KOPT-K1 (cell line): Measurements from ENCODE around the gene TPSD1.
"Not testable (repeated sequence)": the region's sequence is repeated elsewhere in the genome, so short reads cannot be mapped to it uniquely, and the experiment has no call there.

Experiments
- H3K27ac ChIP-seq: fragments of 200-600 bp; sonication (generic); 2 replicates; pipeline ENCODE4 v1.5.1; 2016; ENCODE audit warnings: antibody characterized with exemption, mild to moderate bottlenecking, low read depth, low read length; ENCODE audit not compliant: poor library complexity, severe bottlenecking
- H3K36me3 ChIP-seq: fragments of 200-600 bp; sonication (generic); 2 replicates; pipeline ENCODE4 v1.5.1; 2017; ENCODE audit warnings: antibody characterized with exemption, mild to moderate bottlenecking, low read length, moderate library complexity; ENCODE audit not compliant: insufficient read depth
- H3K9me3 ChIP-seq: fragments of 200-600 bp; sonication (generic); 2 replicates; pipeline ENCODE4 v1.5.1; 2017; ENCODE audit warnings: antibody characterized with exemption, low read length, mild to moderate bottlenecking; ENCODE audit not compliant: insufficient read depth, poor library complexity, severe bottlenecking

Gene TPSD1

GRCh38 chr16:1217526-1217925, 38.3 kb upstream of the TPSD1 start:
- H3K9me3 ChIP-seq = no peaks in the 10 kb centered on the region
- no peaks in the 10 kb centered on the region for H3K36me3 ChIP-seq
- no peak overlapping the region for H3K27ac ChIP-seq

- no peaks in the 10 kb centered on the region for H3K9me3 ChIP-seq
- H3K36me3 ChIP-seq = no peaks in the 10 kb centered on the region
- no peak overlapping the region for H3K27ac ChIP-seq
Observed at GRCh38 chr16:1218061-1218929, 37.6 kb upstream of the TPSD1 start.

GRCh38 chr16:1218930-1219611, 36.8 kb upstream of the TPSD1 start:
- H3K27ac ChIP-seq = no peak overlapping the region
- no peaks in the 10 kb centered on the region for H3K36me3 ChIP-seq
- no peaks in the 10 kb centered on the region for H3K9me3 ChIP-seq

- no peaks in the 10 kb centered on the region for H3K36me3 ChIP-seq
- H3K9me3 ChIP-seq = no peaks in the 10 kb centered on the region
- no peak overlapping the region for H3K27ac ChIP-seq
Observed at GRCh38 chr16:1220098-1220728, 35.7 kb upstream of the TPSD1 start.

- H3K36me3 ChIP-seq = no peaks in the 10 kb centered on the region
- no peaks in the 10 kb centered on the region for H3K9me3 ChIP-seq
- no peak overlapping the region for H3K27ac ChIP-seq
Observed at GRCh38 chr16:1220841-1221627, 34.8 kb upstream of the TPSD1 start.

- no peaks in the 10 kb centered on the region for H3K9me3 ChIP-seq
- H3K36me3 ChIP-seq = no peaks in the 10 kb centered on the region
- H3K27ac ChIP-seq = no peak overlapping the region
Observed at GRCh38 chr16:1221628-1222552, 34.0 kb upstream of the TPSD1 start.

GRCh38 chr16:1222553-1223354, 33.1 kb upstream of the TPSD1 start:
- Histone ChIP-seq H3K9me3 (no peaks in the 10 kb centered on the region), H3K36me3 (no peaks in the 10 kb centered on the region), H3K27ac (no peak overlapping the region)

GRCh38 chr16:1223355-1224214, 32.3 kb upstream of the TPSD1 start:
- H3K27ac ChIP-seq = no peak overlapping the region
- H3K36me3 ChIP-seq = no peaks in the 10 kb centered on the region
- no peaks in the 10 kb centered on the region for H3K9me3 ChIP-seq

- H3K27ac ChIP-seq = no peak overlapping the region
Observed at GRCh38 chr16:1224558-1224957, 31.3 kb upstream of the TPSD1 start.

GRCh38 chr16:1225051-1225451, 30.8 kb upstream of the TPSD1 start, which contains the start of gene TPSG1:
Gene TPSG1 (minus strand): TSS chr16:1225268. CDS start chr16:1225252, 16 bp downstream.
- H3K36me3 ChIP-seq = no peaks in the 10 kb centered on the region
- no peaks in the 10 kb centered on the region for H3K9me3 ChIP-seq
- H3K27ac ChIP-seq = no peak within 1 kb of the TSS

More at GRCh38 chr16:1224558-1224957, 31.3 kb upstream of the TPSD1 start:
- no peaks in the 10 kb centered on the region for H3K9me3 ChIP-seq
- H3K36me3 ChIP-seq = no peaks in the 10 kb centered on the region

- H3K9me3 ChIP-seq, H3K27ac ChIP-seq, H3K36me3 ChIP-seq: not testable (repeated sequence)
Observed at GRCh38 chr16:1225728-1226311, 30.0 kb upstream of the TPSD1 start.

- not testable (repeated sequence) for H3K9me3 ChIP-seq, H3K27ac ChIP-seq, H3K36me3 ChIP-seq
Observed at GRCh38 chr16:1226692-1227091, 29.2 kb upstream of the TPSD1 start.
